ENCODE results near the gene FAM120B.
"Not testable (repeated sequence)": the region's sequence is repeated elsewhere in the genome, so short reads cannot be mapped to it uniquely, and the experiment has no call there.

DNA sequence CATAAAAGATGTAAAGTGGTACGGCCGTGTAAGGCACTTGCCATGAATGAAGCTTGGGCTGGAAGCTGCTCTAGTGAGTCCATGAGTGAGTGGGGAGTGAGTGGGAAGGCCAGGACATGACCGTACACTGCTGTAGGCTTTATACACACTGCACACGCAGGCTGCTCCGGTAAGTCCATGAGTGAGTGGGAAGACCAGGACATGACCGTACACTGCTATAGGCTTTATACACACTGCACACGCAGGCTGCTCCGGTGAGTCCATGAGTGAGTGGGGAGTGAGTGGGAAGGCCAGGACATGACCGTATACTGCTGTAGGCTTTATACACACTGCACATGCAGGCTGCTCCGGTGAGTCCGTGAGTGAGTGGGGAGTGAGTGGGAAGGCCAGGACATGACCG is 41.9 kb upstream of the FAM120B start:
- TF ChIP-seq EZH2 (IDR thresholded peaks at IDR 0.05); POLR2AphosphoS5 (IDR thresholded peaks at IDR 0.05; ENCODE audit: borderline replicate concordance, low read depth, low read length); FOXP2 (optimal IDR thresholded peaks at IDR 0.05; ENCODE audit: control extremely low read depth, extremely low read length, insufficient read depth): not testable (repeated sequence)

Measured in SK-N-MC (cell line).